H1 (cell line): ENCODE measurements around the gene ESR1. TPM values are rescaled to one million over a fixed set of nuclear protein-coding genes. Genes with fewer than 3 reads are reported as not detected.

ENCODE experiments used
- CTCF ChIA-PET: fragments of 300-600 bp; sonication (Branson Sonifier 250); formaldehyde crosslinking; loops from one replicate; lab custom pipeline; 2021; ENCODE audit not compliant: partially characterized antibody; lab: Charles Lee
- POLR2A ChIA-PET: fragments of 300-600 bp; sonication (Branson Sonifier 250); formaldehyde crosslinking; loops from one replicate; lab custom pipeline; 2021; ENCODE audit warnings: inconsistent platforms; ENCODE audit not compliant: partially characterized antibody; lab: Charles Lee
- DNase-seq, 2 experiments: peaks; one replicate each; pipeline versions ENCODE4 v3.0.0 to v3.0.0-alpha.2; 2010 to 2022; ENCODE audit warnings: low spot score in 2 of 2, low read depth in 1 of 2, mixed read lengths in 1 of 2
- FAIRE-seq: peaks from 2 replicates; lab custom pipeline; 2011; peaks lifted over from hg19 to GRCh38; lab: Jason Lieb, UNC
- H2AFZ ChIP-seq: 2 replicates; pipeline ENCODE4 v1.8.1; 2012; ENCODE audit warnings: low read length, inconsistent platforms
- H2AK5ac ChIP-seq: 2 replicates; pipeline ENCODE4 v1.6.1; 2013; ENCODE audit warnings: low read depth, low read length
- H2BK120ac ChIP-seq: replicated peaks from 2 replicates; pipeline ENCODE3; 2013; ENCODE audit warnings: low read depth, low read length, inconsistent platforms
- H2BK12ac ChIP-seq: 2 replicates; pipeline ENCODE4 v1.6.1; 2013; ENCODE audit warnings: low read depth, low read length
- H2BK15ac ChIP-seq: 2 replicates; pipeline ENCODE4 v1.6.1; 2013; ENCODE audit warnings: low read length
- H2BK20ac ChIP-seq: 2 replicates; pipeline ENCODE4 v1.6.1; 2013; ENCODE audit warnings: low read length
- H2BK5ac ChIP-seq: 2 replicates; pipeline ENCODE4 v1.6.1; 2013; ENCODE audit warnings: low read depth, low read length
- H3K14ac ChIP-seq: 2 replicates; pipeline ENCODE4 v1.6.1; 2013; ENCODE audit warnings: inconsistent platforms; ENCODE audit not compliant: insufficient read length
- H3K18ac ChIP-seq: 2 replicates; pipeline ENCODE4 v1.6.1; 2013; ENCODE audit warnings: low read length; ENCODE audit errors: extremely low read depth
- H3K23ac ChIP-seq: 2 replicates; pipeline ENCODE4 v1.6.1; 2013; ENCODE audit warnings: inconsistent platforms; ENCODE audit not compliant: insufficient read length
- H3K23me2 ChIP-seq: 2 replicates; pipeline ENCODE4 v1.6.1; 2013; ENCODE audit warnings: low read depth, low read length
- H3K27ac ChIP-seq: 2 replicates; pipeline ENCODE4 v1.6.1; 2011; ENCODE audit warnings: low read depth, low read length, inconsistent platforms
- H3K27me3 ChIP-seq, 4 experiments: replicated peaks in 1 of 4; 1 replicate in 1 of 4; 2 replicates in 3 of 4; pipeline versions ENCODE4 v1.6.1 to v1.8.1; 2011 to 2013; ENCODE audit warnings: low read length in 3 of 4, mild to moderate bottlenecking in 3 of 4, inconsistent platforms in 2 of 4, mixed read lengths in 2 of 4, moderate library complexity in 1 of 4; ENCODE audit not compliant: control insufficient read depth in 3 of 4, insufficient read depth in 3 of 4; ENCODE audit errors: extremely low read depth in 1 of 4
- H3K36me3 ChIP-seq, 4 experiments: 2 replicates each; pipeline versions ENCODE4 v1.6.1 to v1.8.1; 2011 to 2013; ENCODE audit warnings: mild to moderate bottlenecking in 4 of 4, low read length in 3 of 4, moderate library complexity in 2 of 4, control low read depth in 1 of 4, inconsistent platforms in 1 of 4; ENCODE audit not compliant: insufficient read depth in 4 of 4, control insufficient read depth in 2 of 4
- H3K4ac ChIP-seq: replicated peaks from 2 replicates; pipeline ENCODE3; 2013; ENCODE audit warnings: low read length, low read depth, mixed read lengths, inconsistent platforms; ENCODE audit not compliant: insufficient read length
- H3K4me1 ChIP-seq, 4 experiments: replicated peaks in 1 of 4; 1 replicate in 1 of 4; 2 replicates in 3 of 4; pipeline versions ENCODE4 v1.6.1 to v1.8.1; 2011 to 2013; ENCODE audit warnings: low read length in 3 of 4, inconsistent platforms in 2 of 4, mixed read lengths in 1 of 4; ENCODE audit not compliant: insufficient read depth in 4 of 4, control insufficient read depth in 3 of 4
- H3K4me2 ChIP-seq, 2 experiments: 2 replicates each; pipeline versions ENCODE4 v1.6.1 to v1.8.1; 2011 to 2013; ENCODE audit warnings: low read depth in 2 of 2, low read length in 2 of 2, control low read depth in 1 of 2, inconsistent platforms in 1 of 2, mild to moderate bottlenecking in 1 of 2; ENCODE audit not compliant: insufficient read depth in 1 of 2
- H3K4me3 ChIP-seq, 4 experiments: fragments of 200-600, 300-600 bp in 1 of 4; sonication (generic), shearing (Covaris generic), sonication (Bioruptor Twin) in 1 of 4; 2 replicates each; pipeline versions ENCODE4 v1.5.1 to v1.8.1; 2011 to 2016; ENCODE audit warnings: low read length in 4 of 4, low read depth in 3 of 4, control low read depth in 2 of 4, inconsistent platforms in 2 of 4, mild to moderate bottlenecking in 2 of 4, mixed read lengths in 1 of 4, moderate library complexity in 1 of 4; ENCODE audit not compliant: insufficient read depth in 2 of 4; ENCODE audit errors: extremely low read depth in 1 of 4
- H3K56ac ChIP-seq: replicated peaks from 2 replicates; pipeline ENCODE3; 2013; ENCODE audit warnings: low read depth, mild to moderate bottlenecking, mixed read lengths, low read length, inconsistent platforms; ENCODE audit not compliant: insufficient read length
- H3K79me1 ChIP-seq: 2 replicates; pipeline ENCODE4 v1.6.1; 2013; ENCODE audit warnings: low read depth, low read length, control low read depth
- H3K79me2 ChIP-seq, 2 experiments: 2 replicates each; pipeline versions ENCODE4 v1.6.1 to v1.8.1; 2012 to 2013; ENCODE audit warnings: low read length in 2 of 2, mild to moderate bottlenecking in 2 of 2, inconsistent platforms in 1 of 2; ENCODE audit not compliant: insufficient read depth in 2 of 2, control insufficient read depth in 1 of 2
- H3K9ac ChIP-seq, 4 experiments: replicated peaks in 1 of 4; 1 replicate in 1 of 4; 2 replicates in 3 of 4; pipeline versions ENCODE4 v1.6.1 to v1.8.1; 2011 to 2013; ENCODE audit warnings: low read depth in 3 of 4, low read length in 3 of 4, control low read depth in 2 of 4, mild to moderate bottlenecking in 2 of 4, moderate library complexity in 2 of 4, inconsistent platforms in 1 of 4; ENCODE audit errors: extremely low read depth in 1 of 4
- H3K9me3 ChIP-seq, 2 experiments: 2 replicates each; pipeline versions ENCODE4 v1.6.1 to v1.8.1; 2012 to 2013; ENCODE audit warnings: mild to moderate bottlenecking in 2 of 2, moderate library complexity in 2 of 2, control low read depth in 1 of 2, inconsistent platforms in 1 of 2, low read depth in 1 of 2, low read length in 1 of 2, mixed read lengths in 1 of 2; ENCODE audit not compliant: insufficient read depth in 2 of 2
- H4K20me1 ChIP-seq, 2 experiments: replicated peaks in 1 of 2; 2 replicates each; pipeline versions ENCODE3 to v1.8.1; 2011 to 2013; ENCODE audit warnings: inconsistent platforms in 2 of 2, low read length in 2 of 2, mild to moderate bottlenecking in 1 of 2; ENCODE audit not compliant: insufficient read depth in 2 of 2, control insufficient read depth in 1 of 2
- H4K5ac ChIP-seq: 2 replicates; pipeline ENCODE4 v1.6.1; 2013; ENCODE audit warnings: low read length, low read depth, mixed read lengths, inconsistent platforms; ENCODE audit not compliant: insufficient read length
- H4K8ac ChIP-seq: 2 replicates; pipeline ENCODE4 v1.8.0; 2013; ENCODE audit warnings: mild to moderate bottlenecking, moderate library complexity, low read length, inconsistent platforms; ENCODE audit not compliant: insufficient read depth; ENCODE audit errors: extremely low read depth
- H4K91ac ChIP-seq: replicated peaks from 2 replicates; pipeline ENCODE3; 2013; ENCODE audit warnings: low read length, mixed read lengths, inconsistent platforms; ENCODE audit not compliant: insufficient read length
- BRCA1 ChIP-seq: IDR thresholded peaks from 2 replicates; pipeline ENCODE4 v1.6.1; 2012; ENCODE audit warnings: low read depth, low read length, improper control_type of control experiment
- CBX5 ChIP-seq: fragments of 300-800, 300-1000 bp; sonication (generic); IDR thresholded peaks from 2 replicates; pipeline ENCODE4 v1.7.1; 2016; ENCODE audit warnings: antibody characterized with exemption, low read length, low read depth
- CEBPB ChIP-seq: IDR thresholded peaks from 2 replicates; pipeline ENCODE4 v1.6.1; 2012; ENCODE audit warnings: low read depth, low read length
- HDAC2 ChIP-seq, 2 experiments: fragments of 300-600 bp in 1 of 2; sonication (generic) in 1 of 2; IDR thresholded peaks; 2 replicates each; pipeline ENCODE4 v1.6.1; 2011 to 2012; ENCODE audit warnings: low read depth in 2 of 2, low read length in 2 of 2, mild to moderate bottlenecking in 2 of 2, moderate library complexity in 2 of 2, borderline replicate concordance in 1 of 2, inconsistent platforms in 1 of 2
- RAD21 ChIP-seq, 2 experiments: IDR thresholded peaks in 1 of 2; conservative IDR thresholded peaks in 1 of 2; 2 replicates each; pipeline ENCODE4 v1.6.1; 2011; ENCODE audit warnings: low read depth in 2 of 2, low read length in 2 of 2, improper control_type of control experiment in 1 of 2, inconsistent platforms in 1 of 2, mild to moderate bottlenecking in 1 of 2, moderate library complexity in 1 of 2
- RBBP5 ChIP-seq: IDR thresholded peaks from 2 replicates; pipeline ENCODE4 v1.7.1; 2012; ENCODE audit warnings: low read depth, mild to moderate bottlenecking, inconsistent platforms, low read length, moderate library complexity, borderline replicate concordance
- WGBS, 2 experiments: shearing (Covaris generic) in 1 of 2; methylation state at CpG; one replicate each; pipeline versions ENCODE4 v1.1.6 to v1.1.7; 2013 to 2015; ENCODE audit warnings: low lambda C conversion rate in 2 of 2, mixed read lengths in 2 of 2, inconsistent platforms in 1 of 2, low coverage in 1 of 2, missing lambda C conversion rate in 1 of 2; ENCODE audit not compliant: insufficient replicate concordance in 2 of 2, insufficient coverage in 1 of 2, insufficient read length in 1 of 2; ENCODE audit errors: extremely low coverage in 1 of 2, missing lambda C conversion rate in 1 of 2; 5-methylcytosine and 5-hydroxymethylcytosine counted together
- polyA plus RNA-seq, 7 experiments: library from polyadenylated mRNA; depleted of rRNA in 3 of 7; stranded (reverse) in 5 of 7; unstranded in 2 of 7; fragments of >200 nt in 5 of 7; fragments of 200-250 nt in 2 of 7; gene quantifications; 1 replicate in 5 of 7; 2 replicates in 1 of 7; 4 replicates in 1 of 7; pipeline versions ENCODE4 v1.2.1 to v1.2.3, GENCODE V29; 2011 to 2013; ENCODE audit warnings: missing spikeins in 2 of 7, mixed read lengths in 2 of 7
- total RNA-seq: library from RNA; stranded (reverse); fragmentation: NEBNext Ultra II Directional; extraction: Animal tissue kit (Norgen Biotek cat#: 25700); gene quantifications from 2 replicates; pipeline ENCODE4 v1.2.1, GENCODE V29; 2021

Gene ESR1
- total and polyA plus RNA-seq, 2 of the 8 experiments (the other 6 are each of a cell fraction or from before 2014, with no cell fraction given), result 0.03 to 0.17 TPM

GRCh38 chr6:152071318-152071717 is 263.8 kb downstream of the ESR1 start:
- Histone ChIP-seq H3K4me1 (peaks cover 0 to 4% (median 1%) of the 10 kb centered on the region in 4 experiments; a peak in 2 of 7 replicates), H2BK15ac (no peak overlapping the region), H3K4ac (no peak overlapping the region), H4K91ac (no peak overlapping the region), H2BK5ac (no peak overlapping the region), H4K8ac (no peak overlapping the region), H4K5ac (no peak overlapping the region), H3K27ac (no peak overlapping the region), H3K79me1 (no peaks in the 10 kb centered on the region), H3K4me2 (no peak overlapping the region), H3K23me2 (no peaks in the 10 kb centered on the region), H3K36me3 (no peaks in the 10 kb centered on the region), H4K20me1 (no peaks in the 10 kb centered on the region), H2BK12ac (no peak overlapping the region), H3K27me3 (no peaks in the 10 kb centered on the region), H3K56ac (no peak overlapping the region), H2BK120ac (no peak overlapping the region), H3K14ac (no peak overlapping the region), H2AK5ac (no peak overlapping the region), H3K9ac (no peak overlapping the region), H2BK20ac (no peak overlapping the region), H3K18ac (no peak overlapping the region), H3K9me3 (peaks cover 11 to 12% of the 10 kb centered on the region in 2 experiments), H3K23ac (no peak overlapping the region), H3K79me2 (no peaks in the 10 kb centered on the region), H2AFZ (no peak overlapping the region), H3K4me3 (no peak overlapping the region)
- POLR2A ChIA-PET, result no interaction called here
- FAIRE-seq, result no peak
- WGBS, 2 experiments, result 93% methylated on average over 3 of the region's 3 CpGs; no CpG with 5 or more reads in 1 of the 2 experiments
- DNase-seq, result no peak
- CTCF ChIA-PET, result interaction anchor here (1.2 to 3.4 kb wide), 2 partner anchors 8 to 53 kb away, joined by 4 to 19 read pairs; no protein-coding TSS in a partner anchor
- TF ChIP-seq HDAC2 (IDR thresholded peaks at IDR 0.05; ENCODE audit: borderline replicate concordance in 1 of 2, low read depth in 2 of 2, low read length in 2 of 2) (no peak), BRCA1 (no peak), CBX5 (no peak), RBBP5 (no peak), RAD21 (IDR thresholded peaks at IDR 0.05 in 1 of 2, conservative IDR thresholded peaks at IDR 0.05 in 1 of 2; ENCODE audit: low read depth in 2 of 2, low read length in 2 of 2) (no peak), CEBPB (no peak)
